ENCODE results near the gene TBC1D22A.

DNA sequence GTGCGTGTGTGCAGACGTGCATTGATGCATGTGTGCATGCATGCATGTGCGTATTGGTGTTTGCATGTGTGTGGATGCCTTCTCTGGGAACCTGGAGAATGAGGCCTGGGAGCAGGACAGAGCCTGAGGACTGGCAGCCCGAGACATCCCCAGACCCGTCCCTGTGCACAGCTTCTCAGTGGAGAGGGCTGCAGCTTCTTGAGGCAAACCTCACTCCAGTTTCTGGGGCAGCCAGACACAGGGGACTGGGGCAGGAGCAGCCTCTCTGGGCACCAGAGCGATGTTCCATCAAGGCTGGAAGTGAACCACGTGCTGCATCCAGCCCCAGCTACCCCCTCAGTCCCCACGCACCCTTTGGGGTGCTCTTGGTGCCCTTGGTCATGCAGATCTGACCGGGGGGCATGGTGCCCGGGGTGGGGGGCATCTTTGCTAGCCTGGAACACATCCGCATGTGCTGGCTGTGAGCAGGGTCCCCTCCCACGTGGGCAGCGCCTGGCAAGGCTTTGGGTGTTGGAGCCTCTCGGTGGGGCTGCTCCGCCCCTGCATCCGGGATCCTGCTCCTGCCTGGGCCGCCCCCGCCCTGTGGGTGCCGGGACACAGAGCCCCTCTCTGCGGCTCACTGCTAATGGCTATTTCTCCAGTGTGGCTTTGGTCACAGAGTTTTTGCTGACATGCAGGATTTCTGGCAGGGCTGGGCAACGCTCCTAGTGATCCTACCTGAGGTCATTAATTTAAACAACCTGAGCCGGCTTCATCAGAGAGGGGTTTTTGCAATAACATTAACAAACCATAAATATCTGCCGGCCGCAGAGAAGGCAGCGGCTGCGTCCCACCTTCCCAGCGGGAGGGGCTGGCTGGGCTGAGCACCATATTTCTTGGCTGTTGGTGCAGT lies 434.7 kb downstream of the TBC1D22A start:
- TF ChIP-seq, protein P1, sequence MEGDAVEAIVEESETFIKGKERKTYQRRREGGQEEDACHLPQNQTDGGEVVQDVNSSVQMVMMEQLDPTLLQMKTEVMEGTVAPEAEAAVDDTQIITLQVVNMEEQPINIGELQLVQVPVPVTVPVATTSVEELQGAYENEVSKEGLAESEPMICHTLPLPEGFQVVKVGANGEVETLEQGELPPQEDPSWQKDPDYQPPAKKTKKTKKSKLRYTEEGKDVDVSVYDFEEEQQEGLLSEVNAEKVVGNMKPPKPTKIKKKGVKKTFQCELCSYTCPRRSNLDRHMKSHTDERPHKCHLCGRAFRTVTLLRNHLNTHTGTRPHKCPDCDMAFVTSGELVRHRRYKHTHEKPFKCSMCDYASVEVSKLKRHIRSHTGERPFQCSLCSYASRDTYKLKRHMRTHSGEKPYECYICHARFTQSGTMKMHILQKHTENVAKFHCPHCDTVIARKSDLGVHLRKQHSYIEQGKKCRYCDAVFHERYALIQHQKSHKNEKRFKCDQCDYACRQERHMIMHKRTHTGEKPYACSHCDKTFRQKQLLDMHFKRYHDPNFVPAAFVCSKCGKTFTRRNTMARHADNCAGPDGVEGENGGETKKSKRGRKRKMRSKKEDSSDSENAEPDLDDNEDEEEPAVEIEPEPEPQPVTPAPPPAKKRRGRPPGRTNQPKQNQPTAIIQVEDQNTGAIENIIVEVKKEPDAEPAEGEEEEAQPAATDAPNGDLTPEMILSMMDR (IDR thresholded peaks at IDR 0.05) = no peak
- TF ChIP-seq POLR2A (IDR thresholded peaks at IDR 0.05) (no peak), EP300 (IDR thresholded peaks at IDR 0.05) (no peak)

All from ovary (tissue), 3 donors.